Liver (tissue), 9 donors: ENCODE data around the gene PNMA6F. TPM values are rescaled to one million over a fixed set of nuclear protein-coding genes. Genes with fewer than 3 reads are reported as not detected.

Experiments used
- DNase-seq: peaks from one replicate; pipeline ENCODE4 v3.0.0-alpha.2; 2017; ENCODE audit warnings: low spot score
- H3K27ac ChIP-seq, 2 donors: one replicate each; pipeline ENCODE4 v1.7.0; 2013; ENCODE audit warnings: inconsistent platforms in 2 of 2, low read length in 2 of 2, control low read depth in 1 of 2, low read depth in 1 of 2, mild to moderate bottlenecking in 1 of 2
- H3K27me3 ChIP-seq, 4 donors: one replicate each; pipeline versions ENCODE4 v1.6.1 to v1.7.0; 2013; ENCODE audit warnings: low read length in 3 of 4, inconsistent platforms in 1 of 4, mild to moderate bottlenecking in 1 of 4, moderate library complexity in 1 of 4; ENCODE audit not compliant: control insufficient read depth in 4 of 4, insufficient read depth in 4 of 4
- H3K36me3 ChIP-seq, 4 donors: one replicate each; pipeline versions ENCODE4 v1.6.1 to v1.7.0; 2013; ENCODE audit warnings: low read length in 3 of 4, mild to moderate bottlenecking in 3 of 4, low read depth in 1 of 4, moderate library complexity in 1 of 4; ENCODE audit not compliant: control insufficient read depth in 4 of 4, insufficient read depth in 3 of 4
- H3K4me1 ChIP-seq, 4 donors: one replicate each; pipeline versions ENCODE4 v1.6.1 to v1.7.0; 2013; ENCODE audit warnings: low read length in 3 of 4, mild to moderate bottlenecking in 3 of 4, moderate library complexity in 1 of 4; ENCODE audit not compliant: control insufficient read depth in 4 of 4, insufficient read depth in 4 of 4
- H3K4me3 ChIP-seq, 3 donors: one replicate each; pipeline versions ENCODE4 v1.6.1 to v1.7.0; 2013; ENCODE audit warnings: low read length in 3 of 3, control low read depth in 1 of 3, low read depth in 1 of 3, mild to moderate bottlenecking in 1 of 3
- H3K9ac ChIP-seq, 2 donors: one replicate each; pipeline ENCODE4 v1.7.0; 2013; ENCODE audit warnings: low read length in 2 of 2, mild to moderate bottlenecking in 2 of 2, moderate library complexity in 2 of 2, control low read depth in 1 of 2, low read depth in 1 of 2
- H3K9me3 ChIP-seq, 4 donors: one replicate each; pipeline versions ENCODE4 v1.6.1 to v1.7.0; 2013; ENCODE audit warnings: low read length in 3 of 4; ENCODE audit not compliant: control insufficient read depth in 4 of 4
- ATF3 ChIP-seq: IDR thresholded peaks from 2 replicates; pipeline ENCODE4 v1.6.1; 2016; ENCODE audit warnings: antibody characterized with exemption
- EGR1 ChIP-seq, 2 donors: IDR thresholded peaks; 2 replicates each; pipeline ENCODE4 v1.6.1; 2016 to 2018; ENCODE audit warnings: antibody characterized with exemption in 2 of 2, low read depth in 2 of 2
- FOXA1 ChIP-seq: IDR thresholded peaks from 2 replicates; pipeline ENCODE4 v1.6.1; 2016; ENCODE audit warnings: antibody characterized with exemption
- HNF4A ChIP-seq, 2 donors: conservative IDR thresholded peaks; 2 replicates each; pipeline ENCODE4 v1.6.1; 2016; ENCODE audit warnings: antibody characterized with exemption in 2 of 2, mild to moderate bottlenecking in 2 of 2
- JUND ChIP-seq, 2 donors: IDR thresholded peaks; 2 replicates each; pipeline ENCODE4 v1.6.1; 2016; ENCODE audit warnings: antibody characterized with exemption in 2 of 2
- MAX ChIP-seq: IDR thresholded peaks from 2 replicates; pipeline ENCODE4 v1.6.1; 2016; ENCODE audit warnings: antibody characterized with exemption
- NR2F2 ChIP-seq: IDR thresholded peaks from 2 replicates; pipeline ENCODE4 v1.6.1; 2016; ENCODE audit warnings: antibody characterized with exemption
- RAD21 ChIP-seq, 2 donors: IDR thresholded peaks; 2 replicates each; pipeline ENCODE4 v1.6.1; 2016; ENCODE audit warnings: antibody characterized with exemption in 2 of 2, mild to moderate bottlenecking in 2 of 2
- REST ChIP-seq: IDR thresholded peaks from 2 replicates; pipeline ENCODE4 v1.6.1; 2016; ENCODE audit warnings: antibody characterized with exemption, mild to moderate bottlenecking
- TAF1 ChIP-seq: conservative IDR thresholded peaks from 2 replicates; pipeline ENCODE4 v1.6.1; 2016; ENCODE audit warnings: antibody characterized with exemption, mild to moderate bottlenecking
- YY1 ChIP-seq: IDR thresholded peaks from 2 replicates; pipeline ENCODE4 v1.6.1; 2016; ENCODE audit warnings: antibody characterized with exemption, mild to moderate bottlenecking
- WGBS: extraction: QIAGEN DNeasy Blood & Tissue Kit; methylation state at CpG from one replicate; pipeline ENCODE4 v1.1.7; 2013; 5-methylcytosine and 5-hydroxymethylcytosine counted together
- polyA plus RNA-seq, 2 donors: library from polyadenylated mRNA; stranded (reverse) in 1 of 2; unstranded in 1 of 2; fragments of 200-250 nt in 1 of 2; fragments of >200 nt in 1 of 2; fragmentation: Nextera tagmentation in 1 of 2; extraction: Ambion mirVana in 1 of 2; gene quantifications; one replicate each; pipeline versions ENCODE4 v1.2.1 to v1.2.3, GENCODE V29; 2013 to 2015
- total RNA-seq, 2 donors: library from RNA; depleted of rRNA; stranded (reverse); fragments of >200 nt; gene quantifications; one replicate each; pipeline ENCODE4 v1.2.3, GENCODE V29; 2014
- TF ChIP-seq, protein P1 (sequence below): fragments of 150-350 bp; IDR thresholded peaks from 2 replicates; pipeline ENCODE4 v1.5.1; 2017; ENCODE audit warnings: improper control_type of control experiment, low read depth, low read length; ENCODE audit not compliant: missing input control
- TF ChIP-seq, protein P2 (sequence below): IDR thresholded peaks from 2 replicates; pipeline ENCODE4 v1.6.1; 2016; ENCODE audit warnings: antibody characterized with exemption
- donor health status: healthy.
- donor health status: healthy.
- donor health status: healthy.
- donor health status: healthy.
- donor health status: healthy.

The PNMA6F gene
- total and polyA plus RNA-seq, 4 donors, result not detected

DNA sequence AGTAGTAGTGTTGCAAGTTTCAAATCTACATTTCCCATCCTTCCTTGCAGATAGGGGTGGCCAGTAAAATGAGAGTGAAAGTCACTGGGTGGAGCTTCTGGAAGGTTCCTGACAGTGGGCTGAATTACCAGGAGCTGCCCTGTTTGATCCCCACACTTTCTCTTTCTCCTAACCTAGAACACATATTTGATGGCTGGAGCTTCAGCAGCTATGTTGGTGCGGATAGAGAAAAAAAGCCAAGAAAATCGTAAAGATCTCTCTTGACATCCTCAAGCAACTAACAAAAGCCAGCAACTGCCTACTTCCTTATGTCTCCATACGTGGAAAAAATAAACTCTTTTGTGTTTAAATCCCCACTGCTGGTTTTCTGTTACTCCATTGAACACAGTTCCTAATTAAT is 44.6 kb upstream of the PNMA6F start:
- DNase-seq, result no peak
- Histone ChIP-seq H3K4me3 (no peak overlapping the region), H3K27me3 (peaks cover 0 to 3% (median 0%) of the 10 kb centered on the region in 4 donors), H3K9ac (no peak overlapping the region), H3K36me3 (no peaks in the 10 kb centered on the region), H3K27ac (no peak overlapping the region), H3K9me3 (no peaks in the 10 kb centered on the region), H3K4me1 (peaks cover 0 to 3% (median 1%) of the 10 kb centered on the region in 4 donors)
- WGBS, result 93% methylated on average over 3 of the region's 3 CpGs
- no peak for TF ChIP-seq HNF4A (conservative IDR thresholded peaks at IDR 0.05)
- TF ChIP-seq JUND (IDR thresholded peaks at IDR 0.05), result no peak
- no peak for TF ChIP-seq REST
- no peak for TF ChIP-seq FOXA1
- TF ChIP-seq RAD21 (IDR thresholded peaks at IDR 0.05), result no peak
- no peak for TF ChIP-seq EGR1 (IDR thresholded peaks at IDR 0.05; ENCODE audit: low read depth in 2 of 2)
- no peak for TF ChIP-seq NR2F2
- no peak for TF ChIP-seq MAX
- TF ChIP-seq, protein P1, sequence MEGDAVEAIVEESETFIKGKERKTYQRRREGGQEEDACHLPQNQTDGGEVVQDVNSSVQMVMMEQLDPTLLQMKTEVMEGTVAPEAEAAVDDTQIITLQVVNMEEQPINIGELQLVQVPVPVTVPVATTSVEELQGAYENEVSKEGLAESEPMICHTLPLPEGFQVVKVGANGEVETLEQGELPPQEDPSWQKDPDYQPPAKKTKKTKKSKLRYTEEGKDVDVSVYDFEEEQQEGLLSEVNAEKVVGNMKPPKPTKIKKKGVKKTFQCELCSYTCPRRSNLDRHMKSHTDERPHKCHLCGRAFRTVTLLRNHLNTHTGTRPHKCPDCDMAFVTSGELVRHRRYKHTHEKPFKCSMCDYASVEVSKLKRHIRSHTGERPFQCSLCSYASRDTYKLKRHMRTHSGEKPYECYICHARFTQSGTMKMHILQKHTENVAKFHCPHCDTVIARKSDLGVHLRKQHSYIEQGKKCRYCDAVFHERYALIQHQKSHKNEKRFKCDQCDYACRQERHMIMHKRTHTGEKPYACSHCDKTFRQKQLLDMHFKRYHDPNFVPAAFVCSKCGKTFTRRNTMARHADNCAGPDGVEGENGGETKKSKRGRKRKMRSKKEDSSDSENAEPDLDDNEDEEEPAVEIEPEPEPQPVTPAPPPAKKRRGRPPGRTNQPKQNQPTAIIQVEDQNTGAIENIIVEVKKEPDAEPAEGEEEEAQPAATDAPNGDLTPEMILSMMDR, result no peak
- TF ChIP-seq, protein P2, sequence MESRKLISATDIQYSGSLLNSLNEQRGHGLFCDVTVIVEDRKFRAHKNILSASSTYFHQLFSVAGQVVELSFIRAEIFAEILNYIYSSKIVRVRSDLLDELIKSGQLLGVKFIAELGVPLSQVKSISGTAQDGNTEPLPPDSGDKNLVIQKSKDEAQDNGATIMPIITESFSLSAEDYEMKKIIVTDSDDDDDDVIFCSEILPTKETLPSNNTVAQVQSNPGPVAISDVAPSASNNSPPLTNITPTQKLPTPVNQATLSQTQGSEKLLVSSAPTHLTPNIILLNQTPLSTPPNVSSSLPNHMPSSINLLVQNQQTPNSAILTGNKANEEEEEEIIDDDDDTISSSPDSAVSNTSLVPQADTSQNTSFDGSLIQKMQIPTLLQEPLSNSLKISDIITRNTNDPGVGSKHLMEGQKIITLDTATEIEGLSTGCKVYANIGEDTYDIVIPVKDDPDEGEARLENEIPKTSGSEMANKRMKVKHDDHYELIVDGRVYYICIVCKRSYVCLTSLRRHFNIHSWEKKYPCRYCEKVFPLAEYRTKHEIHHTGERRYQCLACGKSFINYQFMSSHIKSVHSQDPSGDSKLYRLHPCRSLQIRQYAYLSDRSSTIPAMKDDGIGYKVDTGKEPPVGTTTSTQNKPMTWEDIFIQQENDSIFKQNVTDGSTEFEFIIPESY, result no peak
- TF ChIP-seq TAF1, result no peak

- Histone ChIP-seq H3K4me1 (peaks cover 0 to 3% (median 1%) of the 10 kb centered on the region in 4 donors), H3K9me3 (no peaks in the 10 kb centered on the region), H3K36me3 (no peaks in the 10 kb centered on the region), H3K4me3 (no peak overlapping the region), H3K27me3 (peaks cover 0 to 3% (median 0%) of the 10 kb centered on the region in 4 donors), H3K27ac (no peak overlapping the region), H3K9ac (no peak overlapping the region)
- WGBS, result 87% methylated on average over 4 of the region's 4 CpGs
- no peak for DNase-seq
- no peak for TF ChIP-seq RAD21 (IDR thresholded peaks at IDR 0.05)
- no peak for TF ChIP-seq NR2F2
- TF ChIP-seq HNF4A (conservative IDR thresholded peaks at IDR 0.05), result no peak
- TF ChIP-seq, protein P1, result no peak
- TF ChIP-seq ATF3, result no peak
- TF ChIP-seq EGR1 (IDR thresholded peaks at IDR 0.05; ENCODE audit: low read depth in 2 of 2), result no peak
- TF ChIP-seq TAF1, result no peak
- TF ChIP-seq YY1, result no peak
- TF ChIP-seq REST, result no peak
- TF ChIP-seq FOXA1, result no peak
- TF ChIP-seq, protein P2, result no peak
These were observed 44.1 kb upstream of the PNMA6F start for GRCh38 chrX:153365670-153366069.
